Epithelial cell of proximal tubule (primary cell): ENCODE results near the gene TBC1D1. TPM values are rescaled to one million over a fixed set of nuclear protein-coding genes. Genes with fewer than 3 reads are reported as not detected.

Source experiments
- DNase-seq: peaks from one replicate; pipeline ENCODE4 v3.0.0-alpha.2; 2011; ENCODE audit warnings: low read depth
- H3K4me3 ChIP-seq: 2 replicates; pipeline ENCODE4 v1.5.1; 2011; ENCODE audit warnings: low read depth, mild to moderate bottlenecking, low read length
- total RNA-seq: library from RNA; depleted of rRNA; stranded (reverse); fragments of >200 nt; gene quantifications from 2 replicates; pipeline ENCODE4 v1.2.3, GENCODE V29; 2015
- TF ChIP-seq, protein P1 (sequence below): conservative IDR thresholded peaks from 2 replicates; pipeline ENCODE4 v1.5.1; 2012; ENCODE audit warnings: low read depth, mild to moderate bottlenecking, low read length

The TBC1D1 gene
- total RNA-seq, 1 donor from 2014 or later, result 157 TPM

DNA sequence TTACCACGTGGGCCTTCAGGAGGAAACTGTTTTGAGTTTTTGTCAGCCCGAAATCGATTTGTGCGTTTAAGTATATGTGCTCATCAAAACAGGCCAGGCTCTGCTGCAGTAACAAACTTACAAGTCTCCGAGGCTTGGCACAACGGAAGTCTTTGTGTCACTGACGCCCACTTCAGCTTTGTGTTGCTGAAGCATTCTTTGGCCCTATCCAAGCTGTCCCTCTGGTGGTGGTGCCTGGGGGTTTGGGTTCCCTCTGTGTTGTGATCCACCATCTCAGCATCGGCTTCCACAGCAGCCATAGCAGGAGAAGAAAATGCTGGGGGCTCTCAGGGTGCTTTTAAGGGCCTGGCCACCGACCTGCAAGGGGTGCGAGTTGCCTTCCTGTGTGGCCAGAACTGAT, 245.7 kb downstream of the TBC1D1 start:
- TF ChIP-seq, protein P1, sequence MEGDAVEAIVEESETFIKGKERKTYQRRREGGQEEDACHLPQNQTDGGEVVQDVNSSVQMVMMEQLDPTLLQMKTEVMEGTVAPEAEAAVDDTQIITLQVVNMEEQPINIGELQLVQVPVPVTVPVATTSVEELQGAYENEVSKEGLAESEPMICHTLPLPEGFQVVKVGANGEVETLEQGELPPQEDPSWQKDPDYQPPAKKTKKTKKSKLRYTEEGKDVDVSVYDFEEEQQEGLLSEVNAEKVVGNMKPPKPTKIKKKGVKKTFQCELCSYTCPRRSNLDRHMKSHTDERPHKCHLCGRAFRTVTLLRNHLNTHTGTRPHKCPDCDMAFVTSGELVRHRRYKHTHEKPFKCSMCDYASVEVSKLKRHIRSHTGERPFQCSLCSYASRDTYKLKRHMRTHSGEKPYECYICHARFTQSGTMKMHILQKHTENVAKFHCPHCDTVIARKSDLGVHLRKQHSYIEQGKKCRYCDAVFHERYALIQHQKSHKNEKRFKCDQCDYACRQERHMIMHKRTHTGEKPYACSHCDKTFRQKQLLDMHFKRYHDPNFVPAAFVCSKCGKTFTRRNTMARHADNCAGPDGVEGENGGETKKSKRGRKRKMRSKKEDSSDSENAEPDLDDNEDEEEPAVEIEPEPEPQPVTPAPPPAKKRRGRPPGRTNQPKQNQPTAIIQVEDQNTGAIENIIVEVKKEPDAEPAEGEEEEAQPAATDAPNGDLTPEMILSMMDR, result no peak
- no peak overlapping the region for H3K4me3 ChIP-seq
- no peak for DNase-seq

DNA sequence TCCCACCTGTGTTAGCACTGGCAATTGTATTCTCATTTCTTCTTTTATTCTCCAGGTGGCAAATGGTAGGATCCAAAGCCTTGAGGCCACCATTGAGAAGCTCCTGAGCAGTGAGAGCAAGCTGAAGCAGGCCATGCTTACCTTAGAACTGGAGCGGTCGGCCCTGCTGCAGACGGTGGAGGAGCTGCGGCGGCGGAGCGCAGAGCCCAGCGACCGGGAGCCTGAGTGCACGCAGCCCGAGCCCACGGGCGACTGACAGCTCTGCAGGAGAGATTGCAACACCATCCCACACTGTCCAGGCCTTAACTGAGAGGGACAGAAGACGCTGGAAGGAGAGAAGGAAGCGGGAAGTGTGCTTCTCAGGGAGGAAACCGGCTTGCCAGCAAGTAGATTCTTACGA, 246.2 kb downstream of the TBC1D1 start:
- DNase-seq, result no peak
- TF ChIP-seq, protein P1, result no peak
- no peak overlapping the region for H3K4me3 ChIP-seq

DNA sequence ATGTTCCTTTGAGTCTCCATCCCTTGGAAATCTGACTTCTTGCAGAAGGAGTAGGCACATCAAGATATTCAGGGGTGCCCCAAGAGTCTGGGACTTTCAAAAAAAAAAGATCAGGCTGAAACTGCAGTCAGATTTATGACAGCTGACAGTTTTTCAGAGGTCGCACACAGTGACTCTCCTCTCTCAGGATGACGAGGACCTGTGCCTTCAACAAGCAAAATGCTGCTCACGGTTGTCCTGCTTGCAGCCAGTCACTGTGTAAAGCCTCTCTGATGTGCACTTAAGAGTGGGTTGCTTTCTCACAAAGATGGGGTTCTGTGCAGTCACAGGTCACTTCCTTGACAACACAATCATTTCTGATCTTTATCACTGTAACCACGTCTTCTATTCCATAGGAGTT, 247.5 kb downstream of the TBC1D1 start:
- TF ChIP-seq, protein P1, result no peak
- no peak overlapping the region for H3K4me3 ChIP-seq
- DNase-seq, result no peak

DNA sequence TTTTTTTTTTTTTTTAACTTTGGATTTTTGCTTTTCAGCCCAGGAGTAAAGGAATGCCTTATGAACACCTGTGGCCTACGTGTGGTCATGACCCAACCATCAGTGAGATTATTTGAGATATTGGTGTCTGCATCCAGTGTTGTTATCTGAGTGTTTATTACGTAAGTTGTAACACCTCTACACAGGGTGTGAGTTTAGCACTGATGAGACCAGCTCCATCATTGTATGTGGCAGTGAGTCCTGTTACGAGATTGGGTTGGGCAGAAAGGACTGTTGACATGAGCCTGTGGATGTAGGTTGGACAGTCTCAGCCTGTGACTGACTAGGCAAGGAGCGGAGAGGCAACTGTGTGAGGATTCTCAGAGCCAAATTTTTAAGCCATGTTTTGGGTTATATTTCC, 248.3 kb downstream of the TBC1D1 start:
- no peak overlapping the region for H3K4me3 ChIP-seq
- TF ChIP-seq, protein P1, result no peak
- no peak for DNase-seq

DNA sequence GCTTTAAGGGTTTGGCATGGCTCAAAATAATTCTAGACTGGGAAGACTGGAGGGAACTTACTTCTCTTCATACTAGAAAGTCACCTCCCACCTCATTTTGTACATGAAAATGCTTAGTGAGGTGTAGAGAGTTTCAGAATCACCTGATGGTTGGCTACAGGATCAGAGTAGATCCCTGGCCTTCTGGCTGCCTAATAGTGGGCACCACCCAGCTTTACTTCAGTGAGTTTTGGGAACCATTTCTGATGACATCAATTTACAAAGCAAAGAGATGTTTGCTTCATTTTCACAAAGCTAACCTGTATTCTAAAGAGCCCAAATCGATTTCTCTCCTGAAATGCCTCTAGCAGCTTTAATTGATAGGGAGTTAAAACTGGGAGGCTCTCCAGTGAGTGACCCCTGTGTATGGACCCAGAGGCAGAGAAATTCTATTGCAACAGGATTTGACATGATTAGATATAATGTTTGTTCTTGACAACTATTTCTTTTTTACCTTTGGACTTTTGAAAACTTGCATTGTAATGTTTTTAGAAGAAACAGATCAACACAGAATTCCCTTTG, 249.8 kb downstream of the TBC1D1 start:
- TF ChIP-seq, protein P1, result no peak
- DNase-seq, result no peak

DNA sequence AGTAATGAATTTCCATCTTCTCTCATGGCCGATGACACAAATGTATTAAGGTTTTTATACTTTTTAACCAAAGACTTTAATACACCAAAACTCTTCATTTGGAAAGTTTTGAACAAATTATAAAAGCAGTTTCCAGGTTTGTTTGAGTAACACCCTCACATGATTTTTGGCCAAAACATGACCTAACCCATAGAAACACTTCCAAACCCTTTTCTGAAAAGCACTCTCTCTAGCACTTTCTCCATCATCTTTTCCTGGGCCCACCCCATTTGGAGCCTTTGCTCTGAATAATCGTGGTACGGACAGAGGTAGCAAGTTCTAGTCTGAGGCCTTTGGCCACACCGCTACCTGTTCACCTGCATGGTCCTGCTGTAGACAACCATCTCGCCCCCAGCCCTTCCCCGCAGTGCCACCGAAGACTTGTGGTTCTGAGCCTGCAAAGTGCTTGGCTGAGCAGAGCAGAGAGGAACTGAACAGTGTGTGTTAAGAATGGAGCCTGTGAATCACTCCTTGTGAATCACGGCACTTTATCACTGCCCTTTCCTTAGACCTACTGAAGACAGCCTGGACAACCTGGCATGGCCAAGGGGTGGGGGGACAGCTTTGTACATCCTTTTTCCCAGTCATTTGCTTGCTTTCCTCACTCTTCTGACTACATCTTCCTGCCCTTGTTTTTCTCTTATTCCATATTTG, 251.1 kb downstream of the TBC1D1 start:
- no peak overlapping the region for H3K4me3 ChIP-seq
- DNase-seq, result no peak
- TF ChIP-seq, protein P1, result no peak

More for the DNA sequence above, 249.8 kb downstream of the TBC1D1 start:
- H3K4me3 ChIP-seq, result no peak overlapping the region

DNA sequence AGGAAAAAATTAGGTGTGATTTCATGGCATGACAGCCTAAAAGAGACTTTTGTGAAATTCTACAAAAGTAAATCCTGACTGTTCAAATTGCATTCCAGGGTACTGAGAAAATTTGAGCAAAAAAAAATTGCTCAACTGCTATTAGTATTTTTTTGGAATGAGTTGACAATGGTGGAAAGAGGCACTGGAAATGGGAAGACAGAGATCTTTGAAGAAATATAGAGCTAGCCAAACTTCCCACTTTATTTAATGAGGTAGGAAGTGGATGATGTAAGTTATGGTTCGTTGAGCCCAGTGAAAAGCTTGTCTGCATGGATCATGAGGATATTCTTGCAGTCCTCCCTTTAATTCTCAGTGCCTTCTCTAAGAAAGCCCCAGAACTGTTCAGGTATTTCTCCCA, 253.1 kb downstream of the TBC1D1 start:
- no peak overlapping the region for H3K4me3 ChIP-seq
- no peak for DNase-seq
- TF ChIP-seq, protein P1, result no peak
